ENCODE results near the gene HSPA9. TPM values are rescaled to one million over a fixed set of nuclear protein-coding genes. Genes with fewer than 3 reads are reported as not detected.
A peak's percentile ranks its signal among the peaks of the same experiment; 100 is the strongest.

Gene HSPA9
- total and polyA plus RNA-seq, 2 of the 13 experiments (the other 11 are each of a cell fraction or from before 2014, with no cell fraction given) = 165 to 478 TPM

- no peak for TF ChIP-seq AHR (CRISPR knock-in tag; IDR thresholded peaks at IDR 0.05)
- no peak for TF ChIP-seq ZNF468 (CRISPR knock-in tag; IDR thresholded peaks at IDR 0.05)
- TF ChIP-seq MIER3 (CRISPR knock-in tag; IDR thresholded peaks at IDR 0.05; ENCODE audit: borderline replicate concordance) = 0 out of 2 replicates have a peak, but pooled peaks have one; percentile 2
- no peak for TF ChIP-seq ZFYVE20 (CRISPR knock-in tag; IDR thresholded peaks at IDR 0.05; ENCODE audit: borderline replicate concordance, low read depth)
- no peak for TF ChIP-seq ZNF44 (CRISPR knock-in tag; IDR thresholded peaks at IDR 0.05)
- no peak for TF ChIP-seq RFXANK (CRISPR knock-in tag; IDR thresholded peaks at IDR 0.05)
- no peak for TF ChIP-seq CTCF (CRISPR knock-in tag; IDR thresholded peaks at IDR 0.05)
- TF ChIP-seq ZNF713 (CRISPR knock-in tag; IDR thresholded peaks at IDR 0.05) = no peak
- TF ChIP-seq SETDB1 (CRISPR knock-in tag; IDR thresholded peaks at IDR 0.05; ENCODE audit: borderline replicate concordance) = no peak
- TF ChIP-seq BHLHE40 (IDR thresholded peaks at IDR 0.05; ENCODE audit: low read length) = no peak
- TF ChIP-seq FOSL2 (CRISPR knock-in tag; IDR thresholded peaks at IDR 0.05) = no peak
- TF ChIP-seq ZBTB4 (CRISPR knock-in tag; IDR thresholded peaks at IDR 0.05; ENCODE audit: borderline replicate concordance) = no peak
- 0 out of 2 replicates have a peak, but pooled peaks have one; percentile 46 for TF ChIP-seq PHF21A (CRISPR knock-in tag; IDR thresholded peaks at IDR 0.05)
- no peak for TF ChIP-seq FLYWCH1 (CRISPR knock-in tag; IDR thresholded peaks at IDR 0.05)
- no peak for TF ChIP-seq REXO4 (CRISPR knock-in tag; IDR thresholded peaks at IDR 0.05; ENCODE audit: borderline replicate concordance)
- TF ChIP-seq TEAD3 (CRISPR knock-in tag; optimal IDR thresholded peaks at IDR 0.05; ENCODE audit: borderline replicate concordance) = peak; percentile 65
- TF ChIP-seq ELF1 (CRISPR knock-in tag; IDR thresholded peaks at IDR 0.05) = 0 out of 2 replicates have a peak, but pooled peaks have one; percentile 14
- peak; percentile 48; the same call in 1 of the 2 replicates for TF ChIP-seq GATAD2A (CRISPR knock-in tag; IDR thresholded peaks at IDR 0.05)
- no peak for TF ChIP-seq THAP8 (CRISPR knock-in tag; IDR thresholded peaks at IDR 0.05; ENCODE audit: borderline replicate concordance)
- TF ChIP-seq MEIS2 (CRISPR knock-in tag; IDR thresholded peaks at IDR 0.05) = no peak
- peak; percentile 66; the same call in 1 of the 2 replicates for TF ChIP-seq ZGPAT (CRISPR knock-in tag; IDR thresholded peaks at IDR 0.05)
- no peak for TF ChIP-seq EEA1 (CRISPR knock-in tag; IDR thresholded peaks at IDR 0.05; ENCODE audit: borderline replicate concordance)
- no peak for TF ChIP-seq JUNB (CRISPR knock-in tag; IDR thresholded peaks at IDR 0.05; ENCODE audit: borderline replicate concordance)
- no peak for TF ChIP-seq ZNF451 (CRISPR knock-in tag; IDR thresholded peaks at IDR 0.05)
Observed at GRCh38 chr5:138533973-138534941, 40.9 kb downstream of the HSPA9 start (continued).
